Measurements from ENCODE around the gene UCKL1.
A peak's percentile ranks its signal among the peaks of the same experiment; 100 is the strongest.
"Not testable (repeated sequence)": the region's sequence is repeated elsewhere in the genome, so short reads cannot be mapped to it uniquely, and the experiment has no call there.

UCKL1 gene

GRCh38 chr20:63942969-63943807, 13.0 kb downstream of the UCKL1 start:
- no peak for DNase-seq

DNA sequence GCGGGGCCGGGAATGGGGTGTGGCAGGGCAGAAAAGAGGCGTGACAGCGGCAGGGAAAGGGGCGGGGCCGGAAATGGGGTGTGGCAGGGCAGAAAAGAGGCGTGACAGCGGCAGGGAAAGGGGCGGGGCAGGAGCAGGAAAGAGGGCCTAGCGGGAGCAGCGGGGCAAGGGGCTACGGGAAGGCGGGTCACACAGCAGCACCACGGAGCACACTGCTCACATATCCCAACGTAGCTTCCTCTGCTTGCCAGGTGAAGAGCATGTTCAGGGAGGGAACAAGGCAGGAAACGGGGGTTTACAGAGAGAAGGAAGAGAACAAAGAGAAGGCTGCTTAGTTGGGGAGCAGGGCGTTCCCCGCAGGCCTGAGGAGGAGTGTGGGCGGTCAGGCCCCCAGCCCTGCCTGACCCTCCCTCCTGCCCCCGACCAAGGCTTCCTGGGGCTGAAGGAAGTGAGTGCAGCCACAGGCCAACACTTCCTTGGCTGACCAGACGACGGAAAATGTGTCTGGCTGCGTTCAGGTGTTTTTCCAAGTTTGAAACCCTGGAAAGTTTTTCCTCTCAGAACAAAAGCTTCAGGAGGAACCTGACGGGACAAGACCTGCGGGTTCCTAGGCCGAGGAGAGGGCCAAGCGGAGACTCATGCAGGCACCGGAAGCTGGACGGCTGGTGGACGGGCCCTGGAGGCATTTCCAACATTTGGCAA, 13.8 kb downstream of the UCKL1 start:
- DNase-seq = no peak

GRCh38 chr20:63941282-63942081, 14.7 kb downstream of the UCKL1 start:
- DNase-seq = peak; percentile 86

GRCh38 chr20:63940472-63941266, 15.5 kb downstream of the UCKL1 start:
- DNase-seq = no peak

DNA sequence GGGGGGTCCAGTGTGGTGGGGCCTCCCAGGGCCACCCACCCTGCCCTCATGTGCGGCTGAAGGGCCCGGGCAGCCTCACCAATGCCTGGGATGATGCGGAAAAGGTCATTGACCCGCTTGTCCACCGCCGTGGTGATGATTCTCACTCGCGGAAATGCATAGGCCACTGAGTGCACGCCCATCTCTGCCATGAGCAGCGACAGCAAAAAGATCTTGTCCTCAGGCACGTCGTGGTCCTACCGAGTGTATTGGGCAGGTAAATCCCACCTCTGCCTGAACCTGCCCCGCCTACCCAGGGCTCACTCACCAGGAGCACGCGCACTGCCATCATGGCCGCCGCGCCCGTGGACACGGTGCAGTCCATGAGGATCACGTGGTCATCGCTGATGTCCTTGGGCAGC, 16.1 kb downstream of the UCKL1 start:
- no peak for DNase-seq

DNA sequence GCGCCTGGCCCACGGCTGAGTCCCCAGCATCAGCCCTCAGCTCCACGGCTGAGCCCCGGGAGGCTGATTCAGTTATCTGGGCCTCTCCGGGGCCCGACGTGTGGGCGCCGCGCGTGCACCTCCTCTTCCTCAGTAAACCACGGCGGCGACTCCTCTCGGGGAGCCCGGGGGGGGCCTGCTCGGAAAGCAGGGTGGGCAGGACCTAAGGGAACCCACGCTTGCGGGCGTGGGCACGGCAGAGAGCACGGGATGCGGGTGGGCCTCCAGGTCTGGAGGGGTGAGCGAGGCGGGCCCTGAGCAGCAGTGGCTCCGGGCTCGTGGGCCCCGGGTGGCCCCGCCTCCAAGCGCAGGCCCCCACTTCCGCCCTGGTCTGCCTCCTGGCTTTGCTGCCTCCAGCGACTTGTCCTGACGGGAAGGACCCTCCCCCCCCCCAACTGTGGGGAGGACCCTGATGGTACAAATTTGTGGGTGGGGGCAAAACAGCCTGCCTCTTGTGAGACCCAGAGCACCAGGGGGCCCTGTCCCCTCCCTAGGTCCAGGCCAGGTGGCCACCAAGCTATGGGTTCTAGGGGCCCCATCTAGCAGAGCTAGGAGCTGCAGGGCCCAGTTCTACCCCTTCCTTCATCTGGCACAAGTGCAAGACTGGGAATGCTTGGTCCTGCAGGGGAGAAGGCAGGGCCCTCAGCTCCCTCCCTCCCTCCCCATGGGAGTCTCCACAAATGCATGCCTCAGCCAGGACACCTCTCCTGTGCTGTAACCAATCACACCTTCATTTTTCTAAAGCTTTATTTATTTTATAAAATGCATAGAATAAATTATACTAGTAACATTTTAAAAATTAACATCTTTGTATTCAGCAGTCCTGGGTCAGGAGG, 16.9 kb downstream of the UCKL1 start:
- DNase-seq = no peak

GRCh38 chr20:63937596-63937995, 18.6 kb downstream of the UCKL1 start:
- DNase-seq = no peak

DNA sequence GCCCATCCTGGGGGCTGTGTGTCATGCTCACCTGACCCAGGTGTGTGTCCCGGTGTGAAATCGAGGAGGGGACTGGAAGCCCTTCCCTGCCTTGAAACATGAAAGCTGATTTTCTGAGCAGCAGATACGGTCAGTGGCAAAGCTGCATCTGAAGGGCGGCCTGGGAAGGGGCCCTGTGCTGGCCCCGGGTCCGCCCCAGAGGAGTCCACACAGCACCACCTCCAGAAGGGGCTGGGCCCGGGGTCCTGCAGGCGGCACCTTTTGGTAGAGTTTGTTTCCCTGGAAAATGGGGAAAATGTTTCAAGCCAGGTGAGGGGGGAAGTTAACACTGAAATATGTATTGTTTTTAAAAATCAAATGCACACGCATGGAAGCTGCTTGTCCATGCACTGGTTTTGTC, 20.8 kb downstream of the UCKL1 start:
- DNase-seq = no peak

DNA sequence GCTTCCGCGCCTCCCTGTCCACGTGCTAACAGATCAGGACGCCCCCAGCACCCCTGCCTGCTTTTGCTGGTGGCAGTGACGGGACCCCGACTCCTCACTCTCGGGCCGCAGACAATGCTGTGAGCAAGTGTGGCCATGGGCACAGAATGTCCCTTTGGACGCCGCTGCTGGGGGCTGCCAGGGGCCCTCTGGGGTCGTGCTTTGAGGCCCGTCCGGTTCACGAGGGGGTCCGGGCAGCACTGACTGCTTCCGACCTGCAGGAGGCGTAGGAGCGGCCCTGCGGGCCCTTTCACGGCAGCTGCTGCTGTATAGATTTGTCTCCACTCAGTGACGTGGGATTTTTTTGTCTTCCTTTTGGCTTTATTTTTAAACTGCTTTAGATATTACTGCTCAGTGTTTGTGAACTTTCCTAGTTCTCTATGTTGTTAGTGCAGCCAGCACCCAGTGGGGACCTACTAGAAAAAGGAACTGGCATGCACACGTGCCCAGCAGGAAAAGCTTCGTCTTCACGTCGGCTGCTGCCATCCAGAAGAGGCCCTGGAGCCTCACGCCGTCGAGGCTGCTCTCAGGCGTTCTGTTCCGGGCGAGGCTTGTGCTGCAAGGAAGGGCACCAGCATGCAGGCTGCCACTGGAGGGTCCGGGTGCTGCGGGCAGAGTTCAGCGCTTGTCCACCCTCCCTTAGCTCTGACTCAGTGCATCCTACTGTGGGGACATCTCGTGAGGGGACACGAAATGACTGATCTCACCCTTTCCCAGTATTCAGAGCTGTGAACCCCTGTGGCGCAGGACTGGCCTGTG, 21.7 kb downstream of the UCKL1 start:
- no peak for DNase-seq

GRCh38 chr20:63933646-63934045, 22.6 kb downstream of the UCKL1 start:
- DNase-seq = no peak

DNA sequence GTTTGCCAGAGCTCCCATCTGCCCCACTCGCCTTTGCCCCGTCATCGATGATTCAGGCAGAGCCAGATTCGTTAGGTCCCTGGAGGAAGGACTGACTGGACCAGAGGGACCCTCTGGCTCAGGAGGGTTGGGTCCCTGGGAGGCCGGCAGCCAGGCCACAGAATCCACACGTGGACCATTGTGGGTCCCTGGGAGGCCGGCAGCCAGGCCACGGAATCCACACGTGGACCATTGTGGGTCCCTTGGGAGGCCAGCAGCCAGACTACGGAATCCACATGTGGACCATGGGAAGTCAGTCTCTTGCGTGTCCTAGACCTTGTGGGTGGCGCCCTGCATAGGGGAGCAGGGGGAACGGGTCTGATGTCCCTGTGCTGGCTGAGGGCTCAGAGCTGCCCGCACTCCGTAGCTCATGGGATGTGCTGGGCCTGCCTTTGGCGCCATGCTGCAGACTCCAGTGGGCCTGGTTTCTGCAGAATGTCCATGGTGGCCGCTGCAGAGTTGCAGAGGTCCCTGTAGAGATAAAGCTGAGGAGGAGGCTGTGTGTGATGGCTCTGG, 23.5 kb downstream of the UCKL1 start:
- no peak for DNase-seq

- no peak for DNase-seq
These were observed 24.5 kb downstream of the UCKL1 start for GRCh38 chr20:63931735-63932134.

GRCh38 chr20:63930971-63931553, 25.2 kb downstream of the UCKL1 start:
- no peak for DNase-seq

GRCh38 chr20:63929473-63929883, 26.7 kb downstream of the UCKL1 start:
- not testable (repeated sequence) for DNase-seq

- DNase-seq = no peak
These were observed 27.1 kb downstream of the UCKL1 start for GRCh38 chr20:63929071-63929470.

GRCh38 chr20:63926298-63926697, 29.9 kb downstream of the UCKL1 start:
- no peak for DNase-seq

- no peak for DNase-seq
These were observed 32.0 kb downstream of the UCKL1 start for GRCh38 chr20:63924241-63924640.

GRCh38 chr20:63923651-63924050, 32.6 kb downstream of the UCKL1 start:
- DNase-seq = no peak

GRCh38 chr20:63920226-63920625, 36.0 kb downstream of the UCKL1 start:
- DNase-seq = no peak

DNA sequence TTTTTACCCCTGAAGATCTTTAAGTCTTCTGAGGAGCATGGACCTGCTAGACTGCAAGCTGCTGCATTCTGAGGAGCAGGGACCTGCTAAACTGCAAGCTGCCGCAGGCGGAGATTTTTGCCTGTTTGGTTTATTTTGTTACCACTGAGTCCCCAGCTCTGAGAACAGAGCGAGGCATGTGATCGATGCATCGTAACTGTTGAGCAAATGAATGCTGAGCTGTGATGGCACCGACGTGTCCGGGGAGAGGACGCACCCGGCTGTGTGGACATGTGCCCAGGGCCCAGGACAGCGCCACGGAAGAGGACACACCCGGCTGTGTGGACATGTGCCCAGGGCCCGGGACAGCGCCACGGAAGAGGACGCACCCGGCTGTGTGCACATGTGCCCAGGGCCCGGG, 37.1 kb downstream of the UCKL1 start:
- no peak for DNase-seq
